ELF-1 (cell line): ENCODE data around the gene PARD3.
"Not testable (repeated sequence)": the region's sequence is repeated elsewhere in the genome, so short reads cannot be mapped to it uniquely, and the experiment has no call there.

Experiments
- DNase-seq: peaks from one replicate; pipeline ENCODE4 v3.0.0-alpha.2; 2016; ENCODE audit warnings: low read depth, low spot score

PARD3 gene

DNA sequence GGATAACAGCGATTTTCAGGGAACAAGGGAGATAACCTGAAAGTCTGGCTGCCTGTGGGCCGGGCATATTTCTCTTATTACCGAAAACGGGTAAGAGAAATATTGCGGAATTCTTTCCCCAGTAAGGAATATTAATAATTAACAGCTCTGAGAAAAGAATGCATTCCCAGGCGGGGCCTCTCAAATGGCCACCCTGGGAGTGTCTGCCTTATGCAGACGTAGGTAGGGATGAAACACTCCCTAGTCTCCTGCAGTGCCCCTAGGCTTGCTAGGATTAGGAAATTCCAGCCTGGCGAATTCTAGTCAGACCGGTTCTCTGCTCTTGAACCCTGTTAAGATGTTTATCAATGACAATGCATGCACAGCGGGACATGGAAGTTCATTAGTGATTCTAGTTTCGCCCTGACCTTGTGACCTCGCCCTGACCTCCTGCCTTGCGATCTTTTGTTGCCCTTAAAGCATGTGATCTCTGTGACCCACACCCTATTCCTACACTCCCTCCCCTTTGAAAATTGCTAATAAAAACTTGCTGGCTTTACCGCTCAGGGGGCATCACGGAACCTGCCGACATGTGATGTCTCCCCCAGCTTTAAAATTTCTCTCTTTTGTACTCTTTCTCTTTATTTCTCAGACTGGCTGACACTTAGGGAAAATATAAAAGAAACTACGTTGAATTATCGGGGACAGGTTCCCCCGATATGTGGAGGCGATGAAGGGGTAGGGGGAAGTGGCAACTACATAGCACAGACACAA, 387.8 kb downstream of the PARD3 start:
- DNase-seq, result peak; percentile 76

DNA sequence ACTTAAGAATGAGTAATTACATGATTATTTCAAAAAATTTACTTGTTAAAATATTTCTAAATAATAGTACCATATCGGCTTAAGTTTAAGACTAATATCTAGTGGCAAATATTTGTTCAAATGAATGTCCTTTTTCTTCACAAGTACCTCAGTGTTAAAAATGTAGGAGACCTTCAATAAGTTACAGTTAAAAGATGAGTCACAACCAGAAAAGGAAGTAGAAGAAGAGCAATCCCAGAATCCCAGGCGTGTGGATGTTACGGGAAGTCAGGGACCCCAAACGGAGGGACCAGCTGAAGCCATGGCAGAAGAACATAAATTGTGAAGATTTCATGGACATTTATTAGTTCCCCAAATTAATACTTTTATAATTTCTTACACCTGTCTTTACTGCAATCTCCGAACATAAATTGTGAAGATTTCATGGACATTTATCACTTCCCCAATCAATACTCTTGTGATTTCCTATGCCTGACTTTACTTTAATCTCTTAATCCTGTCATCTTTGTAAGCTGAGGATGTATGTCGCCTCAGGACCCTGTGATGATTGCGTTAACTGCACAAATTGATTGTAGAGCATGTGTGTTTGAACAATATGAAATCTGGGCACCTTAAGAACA, 388.4 kb downstream of the PARD3 start:
- DNase-seq, result not testable (repeated sequence)

DNA sequence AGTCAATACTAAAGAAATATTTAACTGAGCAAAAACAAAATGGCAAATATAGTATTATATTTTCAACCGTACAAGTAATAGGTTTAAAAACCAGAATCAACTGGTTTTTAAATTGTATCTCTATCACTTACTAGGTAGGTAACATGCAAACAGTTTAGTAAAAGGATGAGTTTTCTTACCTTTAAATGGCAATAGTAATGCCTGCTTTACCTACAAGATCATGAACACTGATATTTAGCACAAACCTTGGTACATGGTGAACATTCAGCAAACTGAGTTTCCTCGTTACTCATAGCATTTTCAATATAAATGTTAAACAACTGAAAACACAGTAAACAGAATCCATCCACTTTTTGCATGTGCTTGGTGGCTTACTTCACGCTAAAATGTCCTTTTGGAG, 389.1 kb downstream of the PARD3 start:
- DNase-seq, result no peak

DNA sequence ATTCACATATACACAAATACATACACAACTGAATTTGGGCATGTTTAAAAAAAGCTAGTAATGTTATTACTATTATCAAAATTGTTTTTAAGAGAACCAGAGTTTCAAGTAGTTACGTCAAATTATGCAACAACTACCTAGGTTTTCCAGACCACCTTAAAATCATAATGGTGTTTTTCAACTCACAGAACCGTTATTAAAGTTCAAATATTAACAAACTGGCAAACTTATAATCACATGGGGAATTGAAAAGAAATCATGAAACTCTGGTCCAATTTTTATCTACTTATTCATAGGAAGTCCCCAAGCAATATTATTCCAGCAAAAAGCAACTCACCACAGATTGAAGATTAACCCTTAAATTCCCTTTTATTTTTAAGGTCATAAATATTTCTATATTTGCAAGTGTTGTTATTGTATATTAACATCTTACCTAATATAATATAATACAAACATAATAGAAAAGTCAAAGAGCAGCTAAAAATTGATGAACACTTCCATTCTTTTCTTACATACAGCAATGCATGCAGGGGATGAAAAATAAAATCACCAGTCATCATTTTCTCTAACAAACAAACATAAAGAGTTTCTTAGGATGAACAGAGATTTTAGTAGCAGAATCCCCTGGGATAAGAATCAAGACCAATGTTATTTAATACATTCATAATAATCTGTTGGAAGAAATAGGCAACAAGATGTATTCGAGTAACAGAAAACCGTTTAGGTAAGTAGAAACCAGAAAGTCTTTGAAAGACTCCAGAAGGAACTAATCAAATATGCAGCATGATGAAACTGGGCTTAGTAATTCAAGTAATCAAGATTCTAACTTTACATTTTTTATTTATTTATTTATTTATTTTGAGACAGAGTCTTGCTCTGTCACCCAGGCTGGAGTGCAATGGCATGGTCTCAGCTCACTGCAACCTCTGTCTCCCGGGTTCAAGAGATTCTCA, 391.1 kb downstream of the PARD3 start:
- DNase-seq, result no peak

DNA sequence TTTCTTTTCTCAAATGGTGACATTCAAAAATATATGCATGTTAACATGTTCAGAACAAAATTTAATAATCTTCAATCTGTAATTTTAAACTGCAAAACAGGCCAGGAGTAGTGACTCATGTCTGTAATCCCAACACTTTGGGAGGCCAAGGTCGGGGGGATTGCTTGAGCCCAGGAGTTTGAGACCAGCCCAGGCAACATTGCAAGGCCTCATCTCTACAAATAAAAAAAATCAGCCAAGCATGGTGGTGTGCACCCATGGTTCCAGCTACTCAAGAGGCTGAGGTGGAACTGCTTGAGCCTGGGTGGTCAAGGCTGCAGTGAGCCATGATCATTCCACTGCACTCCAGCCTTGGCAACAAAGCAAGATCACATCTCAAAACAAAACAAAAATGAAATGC, 394.3 kb downstream of the PARD3 start:
- no peak for DNase-seq

DNA sequence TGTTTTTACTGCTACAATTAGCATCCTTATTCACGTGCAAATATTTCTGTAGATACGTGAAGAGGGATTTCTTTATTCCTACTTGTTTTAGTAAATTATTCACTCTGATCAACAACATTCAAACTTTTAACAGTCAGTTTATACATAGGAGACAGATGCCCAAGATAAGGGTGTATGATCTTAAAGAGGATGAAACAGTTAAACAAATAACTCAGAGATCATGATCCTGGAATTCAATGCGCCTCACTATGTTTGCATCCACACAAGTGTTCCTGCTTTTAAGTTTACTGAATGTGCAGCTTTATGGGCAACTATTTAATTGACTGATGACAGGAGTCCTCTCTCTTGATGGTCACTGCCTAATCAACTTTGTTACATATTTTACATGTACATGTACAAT, 394.8 kb downstream of the PARD3 start:
- no peak for DNase-seq

DNA sequence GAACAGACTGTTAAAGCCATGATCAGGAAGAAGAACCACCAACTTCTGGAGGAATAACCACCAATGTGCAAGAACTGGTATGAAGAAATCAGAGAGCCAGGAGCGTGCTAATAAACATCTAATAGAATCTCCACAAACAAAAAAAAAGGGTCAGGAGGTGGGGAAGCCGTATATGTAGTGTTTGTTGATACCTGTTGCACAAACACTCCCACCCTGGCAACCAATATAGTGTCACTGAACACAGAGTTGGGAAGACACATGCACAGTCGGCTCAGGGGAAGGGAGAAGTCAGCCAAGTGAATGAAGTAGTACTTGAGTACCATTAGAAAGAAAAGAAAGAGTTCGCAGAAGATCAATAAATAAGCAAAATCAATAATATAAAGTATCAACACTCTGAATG, 400.1 kb downstream of the PARD3 start:
- no peak for DNase-seq

DNA sequence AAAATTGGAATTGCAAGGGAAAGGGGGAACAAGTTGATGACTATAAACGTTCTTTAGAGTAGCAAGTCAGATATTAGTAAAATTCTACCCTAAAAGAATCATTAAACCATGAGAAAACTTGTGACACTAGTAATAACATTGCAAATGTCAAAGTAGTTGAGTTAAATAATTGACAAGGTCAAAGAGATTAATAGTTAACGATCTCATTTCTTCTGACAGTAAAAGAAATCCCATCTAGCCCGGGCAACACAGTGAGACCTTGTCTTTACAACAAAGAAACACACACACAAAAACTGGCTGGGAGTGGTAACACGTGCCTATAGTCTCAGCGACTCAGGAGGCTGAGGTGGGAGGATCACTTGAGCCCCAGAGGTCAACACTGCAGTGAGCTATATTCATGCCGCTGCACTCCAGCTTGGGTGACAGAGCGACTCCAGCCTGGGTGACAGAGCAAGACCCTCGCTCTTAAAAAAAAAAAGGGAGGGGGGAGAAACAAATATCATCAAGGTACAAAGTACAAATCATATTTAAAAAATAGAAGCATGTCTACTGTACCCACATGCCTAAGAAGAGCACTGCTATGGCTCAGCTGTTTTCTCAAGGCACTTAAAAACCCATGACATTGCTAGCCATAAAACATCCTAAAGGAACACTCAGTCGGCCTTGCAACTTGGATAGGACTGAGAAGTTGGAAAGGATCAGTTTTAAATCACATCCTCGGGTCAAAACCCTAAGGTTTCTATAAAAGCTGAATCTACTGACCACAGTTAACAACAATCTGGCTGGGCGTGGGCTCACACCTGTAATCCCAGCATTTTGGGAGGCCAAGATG, 401.1 kb downstream of the PARD3 start:
- no peak for DNase-seq

DNA sequence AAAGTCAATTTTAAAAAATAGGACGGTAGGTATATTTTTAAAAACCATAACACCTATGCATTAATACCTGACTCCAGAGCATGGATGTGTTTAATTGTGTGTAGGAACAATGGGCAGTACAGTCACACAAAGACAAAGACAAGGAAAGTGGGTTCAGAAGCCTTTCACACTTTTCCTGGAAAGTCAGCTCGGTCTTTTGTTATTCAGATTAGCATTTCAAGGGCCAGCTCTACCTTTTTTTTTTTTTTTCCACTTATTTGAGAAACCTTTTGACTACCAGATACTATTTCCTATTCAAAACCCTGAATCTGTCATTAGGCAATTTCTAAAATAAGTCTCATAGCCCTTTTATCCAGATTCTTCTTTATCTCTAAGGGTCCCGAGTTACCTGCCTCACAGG, 401.9 kb downstream of the PARD3 start:
- DNase-seq, result peak; percentile 40

DNA sequence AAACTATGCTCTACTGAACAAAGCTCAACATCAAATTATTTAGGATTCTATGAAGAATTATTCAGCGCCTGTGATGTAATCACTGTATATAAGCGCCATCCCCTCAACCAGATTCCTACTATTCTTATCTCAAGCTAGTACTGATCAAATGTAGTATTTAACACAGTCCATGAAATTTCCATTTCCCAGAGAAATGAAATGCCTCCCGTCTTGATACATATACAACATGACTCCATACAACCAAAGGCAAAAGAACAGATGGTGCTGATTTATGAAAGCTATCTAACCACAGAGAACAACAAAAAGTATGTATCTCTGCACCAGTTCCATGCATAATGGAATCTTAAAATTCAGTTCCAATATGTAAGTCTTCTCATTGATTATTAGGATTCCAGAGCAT, 406.1 kb downstream of the PARD3 start:
- DNase-seq, result no peak

DNA sequence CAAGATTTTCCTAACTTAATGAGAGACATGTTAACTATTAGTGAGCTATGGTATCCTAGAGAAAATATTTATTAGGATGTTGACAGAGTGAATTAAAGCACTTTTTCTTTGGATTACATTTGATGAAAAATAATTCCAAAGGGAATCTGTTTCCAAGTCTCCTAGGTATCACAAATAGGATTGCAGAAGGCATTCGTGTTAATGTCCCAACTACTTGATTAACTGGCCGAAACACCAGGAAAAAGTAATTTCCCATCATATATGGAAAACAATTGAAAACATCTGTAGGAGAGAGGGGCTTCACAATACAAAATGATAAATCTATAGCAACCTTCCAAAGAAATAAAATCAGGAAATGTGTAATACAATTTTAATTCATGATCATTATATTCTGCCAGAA, 406.7 kb downstream of the PARD3 start:
- DNase-seq, result no peak

DNA sequence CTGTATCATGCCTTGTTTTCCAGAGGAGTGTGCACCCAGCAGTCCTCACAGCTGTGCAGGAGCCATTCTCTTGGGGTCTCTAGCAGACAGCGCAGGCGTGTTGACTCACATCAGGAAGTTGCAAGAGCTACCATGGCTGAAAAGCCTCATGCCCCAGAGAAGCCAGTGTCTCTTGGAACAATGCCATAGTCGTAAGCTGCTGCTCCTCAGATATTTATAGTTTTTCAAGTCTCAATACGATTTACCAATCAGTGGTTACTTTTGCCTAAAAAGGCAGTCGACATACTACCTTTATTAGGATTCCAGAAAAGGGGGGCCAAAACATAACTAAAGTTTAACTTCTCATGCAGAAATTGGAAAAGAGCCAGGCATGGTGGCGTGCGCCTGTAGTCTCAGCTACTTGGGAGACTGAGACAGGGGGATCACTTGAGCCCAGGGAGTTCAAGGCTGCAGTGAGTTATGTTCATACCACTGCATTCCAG, 407.7 kb downstream of the PARD3 start:
- DNase-seq, result no peak

DNA sequence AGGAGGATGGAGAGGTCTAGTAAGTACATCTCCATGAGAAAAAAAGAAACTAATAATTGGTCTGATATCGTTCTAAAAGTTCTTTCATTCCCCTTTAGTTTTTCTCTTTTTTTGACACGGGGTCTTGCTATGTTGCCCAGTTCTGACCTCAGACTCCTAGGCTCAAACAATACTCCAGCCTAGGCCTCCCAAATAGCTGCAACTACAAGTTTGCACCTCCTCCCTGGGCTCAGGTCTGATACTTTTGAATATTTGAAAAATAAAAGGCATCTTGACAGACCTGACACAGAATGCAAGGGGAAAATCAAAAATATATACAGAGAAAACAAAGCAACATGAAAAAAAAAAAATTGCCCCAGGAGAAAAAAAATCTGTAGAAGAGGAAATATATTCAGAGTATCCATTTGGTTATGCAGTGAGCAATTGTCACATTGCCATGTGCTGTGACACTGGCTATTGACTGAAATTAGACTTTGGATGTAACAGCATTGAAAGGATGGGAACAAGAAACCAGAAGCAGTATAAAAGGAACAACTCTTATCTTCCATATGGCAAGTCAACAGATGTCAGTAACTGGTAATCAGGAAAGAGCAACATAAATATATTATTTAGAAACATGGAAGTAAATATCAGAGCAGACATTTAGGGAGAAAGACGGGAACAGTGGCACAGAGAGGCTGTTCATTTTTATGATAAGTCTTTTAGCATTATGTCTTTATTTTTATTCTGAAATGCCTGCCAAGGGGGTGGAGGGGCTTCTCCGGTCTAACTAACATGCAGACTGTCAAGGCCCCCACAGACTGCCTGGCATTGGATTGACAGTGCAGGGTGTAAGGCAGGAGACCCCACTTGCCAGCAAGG, 408.4 kb downstream of the PARD3 start:
- no peak for DNase-seq

DNA sequence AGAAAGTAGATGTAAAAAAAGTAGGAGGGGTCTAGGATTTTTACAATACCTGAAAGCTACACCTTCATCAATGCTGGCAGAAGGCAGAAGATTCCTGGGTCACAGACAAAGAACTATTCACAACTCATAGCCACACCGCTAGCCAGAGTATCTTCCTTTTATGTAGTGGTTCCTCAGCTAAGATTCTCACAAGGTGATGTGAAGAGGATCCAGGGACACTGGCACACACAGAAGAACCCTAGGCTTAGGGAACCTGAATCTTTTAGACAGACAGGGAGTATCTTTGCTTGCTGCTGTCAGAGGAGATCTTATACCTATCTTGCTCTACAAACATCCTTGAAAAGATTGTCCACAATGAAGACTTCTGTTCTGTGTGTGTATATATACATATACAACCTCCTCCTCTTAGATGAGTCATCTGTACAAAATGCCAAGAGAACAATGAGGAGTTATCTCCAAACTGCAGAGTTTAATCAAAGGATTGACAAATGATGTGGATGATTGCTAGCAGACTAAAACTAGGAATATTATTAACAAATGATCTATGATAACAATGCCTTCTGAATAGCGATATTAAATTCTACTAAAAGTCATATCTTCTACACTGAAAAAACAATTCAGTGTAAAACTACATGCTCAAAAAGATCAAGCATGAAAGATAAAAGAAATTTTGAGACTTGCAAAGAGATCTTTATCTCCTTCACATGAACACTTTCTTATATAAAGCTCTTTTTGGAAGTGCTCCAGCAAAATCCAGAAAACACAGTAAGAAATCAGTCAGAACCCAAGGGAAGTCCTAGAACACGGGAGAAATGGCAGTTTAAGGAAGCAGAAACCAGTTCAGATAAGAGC, 409.3 kb downstream of the PARD3 start:
- DNase-seq, result no peak

DNA sequence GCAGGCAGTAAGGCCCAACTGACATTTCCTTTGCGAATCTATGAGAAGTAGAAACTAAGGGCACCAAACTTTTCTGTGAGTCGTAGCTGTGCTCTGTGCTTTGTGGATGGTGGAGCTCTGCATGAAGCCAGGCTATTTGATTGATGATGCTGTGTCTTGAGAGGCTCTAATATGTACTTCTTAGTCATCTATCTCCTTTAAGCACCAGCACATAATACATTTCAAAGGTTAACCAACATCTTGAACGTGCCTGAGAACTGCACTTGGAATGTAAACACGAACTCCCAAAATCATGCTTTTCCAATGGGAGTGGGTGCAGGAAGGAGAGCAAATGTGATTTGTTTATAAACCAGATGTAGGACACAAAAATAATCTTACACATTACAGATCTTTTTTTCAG, 411.6 kb downstream of the PARD3 start:
- DNase-seq, result no peak

DNA sequence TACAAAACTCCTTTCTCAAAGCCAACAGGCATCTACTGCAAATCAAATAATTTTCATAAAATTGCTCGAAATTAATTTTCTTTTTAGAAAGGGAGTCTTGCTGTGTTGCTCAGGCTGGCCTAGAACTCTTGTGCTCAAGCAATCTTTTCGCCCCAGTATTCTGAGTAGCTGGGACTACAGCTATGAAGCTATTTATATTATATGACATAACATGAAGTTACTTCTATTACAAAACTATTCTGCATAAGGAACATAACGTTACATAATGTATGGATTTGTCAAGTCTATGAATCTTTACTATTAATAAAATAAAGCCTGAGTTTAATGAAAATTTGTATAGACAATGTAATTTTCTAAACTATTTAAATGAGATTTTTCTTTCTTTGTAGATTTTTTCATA, 415.0 kb downstream of the PARD3 start:
- no peak for DNase-seq

DNA sequence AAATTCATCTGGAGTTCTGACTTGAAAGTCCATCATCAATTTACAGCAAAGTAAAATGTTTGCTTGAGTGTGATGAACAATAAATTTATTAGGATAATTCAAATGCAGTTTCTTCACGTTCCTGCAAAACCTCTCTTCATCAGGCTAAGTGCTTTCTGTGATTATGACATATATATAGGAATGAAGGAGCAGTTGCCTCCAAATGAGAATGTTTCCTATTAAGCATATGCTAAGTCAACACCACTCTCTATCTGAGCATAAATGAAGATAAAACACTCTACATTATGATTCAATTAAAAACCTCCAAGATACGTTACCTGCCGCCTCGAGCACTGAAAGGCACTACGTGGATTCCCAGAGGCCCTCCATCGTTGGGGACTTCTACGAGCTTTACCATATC, 416.1 kb downstream of the PARD3 start:
- no peak for DNase-seq

DNA sequence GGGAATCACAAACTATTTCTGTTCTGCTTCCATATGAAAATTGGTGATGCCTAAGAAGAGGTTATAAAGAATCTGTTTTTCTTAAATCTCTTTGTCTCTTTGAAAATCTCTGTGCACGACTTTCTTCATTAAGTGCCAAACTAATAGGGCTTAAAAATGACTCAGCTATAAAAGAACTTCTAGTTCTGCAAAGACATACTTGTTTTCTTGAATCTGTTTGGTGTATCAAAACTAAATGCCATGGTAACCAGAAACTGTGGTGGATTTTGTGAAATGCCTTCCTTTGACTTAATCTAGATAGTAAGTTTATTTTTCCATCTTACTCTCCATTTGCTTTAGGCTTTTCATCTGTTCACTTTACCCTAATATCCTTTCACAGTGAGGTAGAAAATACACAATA, 417.8 kb downstream of the PARD3 start:
- DNase-seq, result no peak

DNA sequence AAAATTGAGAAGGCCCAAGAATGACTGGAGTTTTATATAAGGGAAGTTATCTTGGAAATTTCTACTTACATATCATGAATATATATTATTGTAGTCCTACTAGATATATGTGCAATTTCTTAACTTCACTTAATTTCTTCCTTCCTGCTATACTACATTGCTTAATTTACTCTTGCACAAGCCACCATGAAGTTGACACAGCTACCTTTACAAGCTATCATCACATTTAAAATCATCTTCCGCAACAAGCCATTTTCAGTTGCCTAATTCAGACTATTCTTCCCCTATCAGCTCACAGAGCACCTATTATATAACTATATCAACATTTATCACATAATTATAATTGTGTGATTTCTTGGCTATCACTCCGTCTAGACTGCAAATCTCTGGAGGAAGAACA, 418.4 kb downstream of the PARD3 start:
- no peak for DNase-seq
